ENCODE results near the gene AJM1.

- no peak for TF ChIP-seq EZH2 (IDR thresholded peaks at IDR 0.05; ENCODE audit: insufficient read depth, low read length)
- TF ChIP-seq, protein P1, sequence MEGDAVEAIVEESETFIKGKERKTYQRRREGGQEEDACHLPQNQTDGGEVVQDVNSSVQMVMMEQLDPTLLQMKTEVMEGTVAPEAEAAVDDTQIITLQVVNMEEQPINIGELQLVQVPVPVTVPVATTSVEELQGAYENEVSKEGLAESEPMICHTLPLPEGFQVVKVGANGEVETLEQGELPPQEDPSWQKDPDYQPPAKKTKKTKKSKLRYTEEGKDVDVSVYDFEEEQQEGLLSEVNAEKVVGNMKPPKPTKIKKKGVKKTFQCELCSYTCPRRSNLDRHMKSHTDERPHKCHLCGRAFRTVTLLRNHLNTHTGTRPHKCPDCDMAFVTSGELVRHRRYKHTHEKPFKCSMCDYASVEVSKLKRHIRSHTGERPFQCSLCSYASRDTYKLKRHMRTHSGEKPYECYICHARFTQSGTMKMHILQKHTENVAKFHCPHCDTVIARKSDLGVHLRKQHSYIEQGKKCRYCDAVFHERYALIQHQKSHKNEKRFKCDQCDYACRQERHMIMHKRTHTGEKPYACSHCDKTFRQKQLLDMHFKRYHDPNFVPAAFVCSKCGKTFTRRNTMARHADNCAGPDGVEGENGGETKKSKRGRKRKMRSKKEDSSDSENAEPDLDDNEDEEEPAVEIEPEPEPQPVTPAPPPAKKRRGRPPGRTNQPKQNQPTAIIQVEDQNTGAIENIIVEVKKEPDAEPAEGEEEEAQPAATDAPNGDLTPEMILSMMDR (IDR thresholded peaks at IDR 0.05; ENCODE audit: insufficient read depth, low read depth, low read length): no peak
These were observed 48.4 kb downstream of the AJM1 start for GRCh38 chr9:136890661-136891060.

Data from astrocyte (in vitro differentiated cells and primary cell).